Vagina (tissue), 2 donors: ENCODE data around the gene NMNAT3. TPM values are rescaled to one million over a fixed set of nuclear protein-coding genes. Genes with fewer than 3 reads are reported as not detected.

Experiments
- DNase-seq, 2 donors: peaks; one replicate each; pipeline ENCODE4 v3.0.0-alpha.2; 2017; ENCODE audit errors: extremely low spot score in 2 of 2
- H3K27ac ChIP-seq: fragments of 200-600 bp; sonication (generic); one replicate; pipeline ENCODE4 v1.5.1; 2019
- H3K27me3 ChIP-seq: fragments of 200-600 bp; sonication (generic); one replicate; pipeline ENCODE4 v1.5.1; 2019
- H3K36me3 ChIP-seq, 2 donors: fragments of 200-600 bp; sonication (generic); one replicate each; pipeline ENCODE4 v1.5.1; 2017 to 2019
- H3K4me1 ChIP-seq: fragments of 200-600 bp; sonication (generic); one replicate; pipeline ENCODE4 v1.5.1; 2019
- H3K4me3 ChIP-seq, 2 donors: fragments of 200-600 bp; sonication (generic); 1 replicate in 1 of 2; 2 replicates in 1 of 2; pipeline ENCODE4 v1.5.1; 2016 to 2019
- H3K9me3 ChIP-seq: fragments of 200-600 bp; sonication (generic); one replicate; pipeline ENCODE4 v1.5.1; 2019
- CTCF ChIP-seq, 3 experiments: fragments of 450-650 bp in 2 of 3; fragments of 200-600 bp in 1 of 3; sonication (generic) in 1 of 3; IDR thresholded peaks; one replicate each; pipeline ENCODE4 v1.5.1; 2017 to 2019; ENCODE audit warnings: antibody characterized with exemption in 3 of 3, mild to moderate bottlenecking in 2 of 3, moderate library complexity in 2 of 3
- POLR2A ChIP-seq, 2 donors: fragments of 450-650 bp; IDR thresholded peaks; one replicate each; pipeline ENCODE4 v1.6.1; 2017; ENCODE audit warnings: antibody characterized with exemption in 2 of 2, mild to moderate bottlenecking in 2 of 2, moderate library complexity in 2 of 2
- POLR2AphosphoS5 ChIP-seq, 2 donors: sonication (generic); formaldehyde crosslinking; IDR thresholded peaks; one replicate each; pipeline ENCODE4 v1.9.0; 2017; ENCODE audit warnings: antibody characterized with exemption in 2 of 2, mild to moderate bottlenecking in 2 of 2, low read depth in 1 of 2; ENCODE audit not compliant: insufficient read depth in 1 of 2
- intact Hi-C: fragments of 100-400 bp; cut with DNase I; formaldehyde crosslinking; loops from one replicate; pipeline ENCODE4 v1.15.1; 2023
- total RNA-seq: library from RNA; depleted of rRNA; stranded (reverse); fragments of >200 nt; gene quantifications from one replicate; pipeline ENCODE4 v1.2.3, GENCODE V29; 2016

The NMNAT3 gene
- total RNA-seq, 1 donor from 2014 or later = 17.4 TPM

- Histone ChIP-seq H3K4me1 (no peaks in the 10 kb centered on the region), H3K9me3 (no peaks in the 10 kb centered on the region), H3K27me3 (no peaks in the 10 kb centered on the region), H3K27ac (no peak overlapping the region), H3K4me3 (no peak overlapping the region), H3K36me3 (no peaks in the 10 kb centered on the region)
- TF ChIP-seq CTCF (IDR thresholded peaks at IDR 0.05) (no peak), POLR2AphosphoS5 (IDR thresholded peaks at IDR 0.05; ENCODE audit: insufficient read depth in 1 of 2, low read depth in 1 of 2) (no peak), POLR2A (IDR thresholded peaks at IDR 0.05) (no peak)
- intact Hi-C loops = no loop called here
- no peak for DNase-seq
These were observed 44.3 kb downstream of the NMNAT3 start for GRCh38 chr3:139633511-139633910.

- no peak overlapping the region for H3K27ac ChIP-seq
- no peak for DNase-seq
- TF ChIP-seq POLR2AphosphoS5 (IDR thresholded peaks at IDR 0.05; ENCODE audit: insufficient read depth in 1 of 2, low read depth in 1 of 2) (no peak), POLR2A (IDR thresholded peaks at IDR 0.05) (no peak), CTCF (IDR thresholded peaks at IDR 0.05) (no peak)
- intact Hi-C loops = no loop called here
- no peaks in the 10 kb centered on the region for H3K27me3 ChIP-seq
- no peaks in the 10 kb centered on the region for H3K9me3 ChIP-seq
- no peaks in the 10 kb centered on the region for H3K4me1 ChIP-seq
- H3K4me3 ChIP-seq = no peak overlapping the region
- H3K36me3 ChIP-seq = no peaks in the 10 kb centered on the region
These were observed 47.2 kb downstream of the NMNAT3 start for GRCh38 chr3:139630542-139630941.

- H3K4me3 ChIP-seq = no peak overlapping the region
- no peak for DNase-seq
- no peaks in the 10 kb centered on the region for H3K4me1 ChIP-seq
- H3K27me3 ChIP-seq = no peaks in the 10 kb centered on the region
- no peaks in the 10 kb centered on the region for H3K36me3 ChIP-seq
- intact Hi-C loops = no loop called here
- no peak overlapping the region for H3K27ac ChIP-seq
- no peaks in the 10 kb centered on the region for H3K9me3 ChIP-seq
- TF ChIP-seq POLR2AphosphoS5 (IDR thresholded peaks at IDR 0.05; ENCODE audit: insufficient read depth in 1 of 2, low read depth in 1 of 2) (no peak), CTCF (IDR thresholded peaks at IDR 0.05) (no peak), POLR2A (IDR thresholded peaks at IDR 0.05) (no peak)
These were observed 48.7 kb downstream of the NMNAT3 start for GRCh38 chr3:139629033-139629432.

GRCh38 chr3:139627759-139628158, 50.0 kb downstream of the NMNAT3 start:
- Histone ChIP-seq H3K27ac (no peak overlapping the region), H3K27me3 (no peaks in the 10 kb centered on the region), H3K9me3 (no peaks in the 10 kb centered on the region)

GRCh38 chr3:139620438-139620837, 57.3 kb downstream of the NMNAT3 start:
- no peaks in the 10 kb centered on the region for H3K36me3 ChIP-seq
- intact Hi-C loops = no loop called here
- no peak for DNase-seq

More at GRCh38 chr3:139627759-139628158, 50.0 kb downstream of the NMNAT3 start:
- no peak for TF ChIP-seq CTCF (IDR thresholded peaks at IDR 0.05)
- TF ChIP-seq POLR2A (IDR thresholded peaks at IDR 0.05) = no peak
- TF ChIP-seq POLR2AphosphoS5 (IDR thresholded peaks at IDR 0.05; ENCODE audit: insufficient read depth in 1 of 2, low read depth in 1 of 2) = no peak
- Histone ChIP-seq H3K4me1 (no peaks in the 10 kb centered on the region), H3K36me3 (no peaks in the 10 kb centered on the region), H3K4me3 (no peak overlapping the region)
- intact Hi-C loops = no loop called here
- no peak for DNase-seq

More at GRCh38 chr3:139620438-139620837, 57.3 kb downstream of the NMNAT3 start:
- H3K27ac ChIP-seq = no peak overlapping the region
- no peaks in the 10 kb centered on the region for H3K9me3 ChIP-seq
- TF ChIP-seq POLR2AphosphoS5 (IDR thresholded peaks at IDR 0.05; ENCODE audit: insufficient read depth in 1 of 2, low read depth in 1 of 2) = no peak
- TF ChIP-seq CTCF (IDR thresholded peaks at IDR 0.05) = no peak
- no peak for TF ChIP-seq POLR2A (IDR thresholded peaks at IDR 0.05)
- no peaks in the 10 kb centered on the region for H3K27me3 ChIP-seq
- no peaks in the 10 kb centered on the region for H3K4me1 ChIP-seq
- H3K4me3 ChIP-seq = no peak overlapping the region
